NCI-H2171 treated with DMSO at 0.1 percent for 48 hours (cell line): ENCODE measurements around the gene CREG2.

Source experiments
- DNase-seq: peaks from one replicate; lab custom pipeline; 2025; lab: John Stamatoyannopoulos, UW

The CREG2 gene

DNA sequence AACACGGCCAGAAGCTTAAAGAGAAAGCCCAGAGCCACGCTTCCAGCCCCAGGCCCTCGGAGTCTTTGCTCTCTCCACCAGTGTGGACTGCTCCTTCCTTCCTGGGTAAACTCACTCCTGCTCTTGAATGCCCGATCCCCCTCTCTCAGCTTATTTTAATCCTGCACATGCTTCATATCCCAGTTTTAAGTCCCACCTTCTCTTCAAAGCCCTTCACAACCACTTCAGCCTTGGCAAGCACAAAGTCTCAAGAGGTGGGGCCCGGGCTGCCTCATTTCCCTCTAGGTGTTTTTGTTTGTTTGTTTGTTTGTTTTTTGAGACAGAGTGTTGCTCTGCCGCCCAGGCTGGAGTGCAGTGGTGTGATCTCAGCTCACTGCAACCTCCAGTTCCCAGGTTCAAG is 21.6 kb upstream of the CREG2 start:
- no peak for DNase-seq

DNA sequence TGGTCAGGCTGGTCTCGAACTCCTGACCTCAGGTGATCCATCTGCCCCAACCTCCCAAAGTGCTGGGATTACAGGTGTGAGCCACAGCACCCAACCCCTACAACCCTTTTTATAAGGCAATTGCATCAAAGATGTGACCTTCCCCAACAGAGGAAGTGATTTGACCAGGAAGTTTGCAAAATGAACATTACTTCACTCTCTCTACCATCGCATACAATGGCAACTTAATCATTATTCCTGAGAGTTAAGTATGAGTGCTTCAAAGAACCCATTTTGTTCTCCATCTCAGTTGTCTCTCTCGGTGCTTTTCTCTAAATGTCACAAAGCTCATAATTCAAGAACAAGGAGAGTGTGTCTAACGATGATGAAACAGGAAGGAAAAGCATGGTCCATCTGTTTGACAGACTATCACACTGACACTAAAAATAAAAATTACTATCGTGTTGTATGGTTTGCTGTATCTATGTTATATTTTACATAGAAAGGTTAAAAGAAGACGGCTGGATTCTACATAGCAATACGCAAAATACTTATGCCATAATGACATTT is 18.1 kb upstream of the CREG2 start:
- DNase-seq, result no peak

DNA sequence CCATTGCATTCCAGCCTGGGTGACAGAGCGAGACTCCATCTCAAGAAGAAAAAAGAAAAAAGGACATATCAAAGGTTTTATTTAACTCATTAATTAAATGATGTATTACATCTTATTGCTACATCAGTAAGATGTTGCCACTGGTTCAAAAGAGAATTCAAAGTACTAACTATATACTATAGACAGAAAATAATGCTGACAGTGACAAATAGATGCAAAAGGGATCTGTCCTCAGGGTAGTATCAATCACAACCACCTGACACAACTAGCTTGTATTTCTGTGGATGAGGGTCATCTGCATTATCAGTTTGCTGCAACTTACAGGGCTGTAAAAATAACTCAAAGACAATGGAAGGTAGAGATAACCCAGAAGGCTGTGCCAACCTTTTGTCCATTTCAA is 16.4 kb upstream of the CREG2 start:
- no peak for DNase-seq

DNA sequence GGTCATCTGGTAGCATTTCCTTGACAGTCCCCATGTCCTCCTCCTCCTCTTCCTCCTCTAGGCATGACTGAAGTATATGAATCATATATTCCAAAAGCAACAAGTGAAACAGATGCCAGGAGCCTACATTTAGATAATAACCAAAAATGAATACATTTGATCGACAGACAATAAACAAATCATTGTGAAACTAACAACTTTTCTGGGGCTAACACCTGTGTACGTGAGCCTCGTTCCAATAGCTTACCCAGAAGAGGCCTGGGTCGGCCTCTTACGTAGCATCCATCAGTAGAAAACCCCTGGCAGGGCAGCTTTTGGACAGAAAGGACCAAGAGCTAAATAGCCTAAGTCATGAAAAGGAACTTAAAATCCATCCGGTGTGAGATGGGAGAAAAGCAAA is 15.3 kb upstream of the CREG2 start:
- no peak for DNase-seq

- DNase-seq, result no peak
Measured at GRCh38 chr2:101401906-101402305, 14.6 kb upstream of the CREG2 start.

- DNase-seq, result no peak
Measured at GRCh38 chr2:101401326-101401665, 14.0 kb upstream of the CREG2 start.

DNA sequence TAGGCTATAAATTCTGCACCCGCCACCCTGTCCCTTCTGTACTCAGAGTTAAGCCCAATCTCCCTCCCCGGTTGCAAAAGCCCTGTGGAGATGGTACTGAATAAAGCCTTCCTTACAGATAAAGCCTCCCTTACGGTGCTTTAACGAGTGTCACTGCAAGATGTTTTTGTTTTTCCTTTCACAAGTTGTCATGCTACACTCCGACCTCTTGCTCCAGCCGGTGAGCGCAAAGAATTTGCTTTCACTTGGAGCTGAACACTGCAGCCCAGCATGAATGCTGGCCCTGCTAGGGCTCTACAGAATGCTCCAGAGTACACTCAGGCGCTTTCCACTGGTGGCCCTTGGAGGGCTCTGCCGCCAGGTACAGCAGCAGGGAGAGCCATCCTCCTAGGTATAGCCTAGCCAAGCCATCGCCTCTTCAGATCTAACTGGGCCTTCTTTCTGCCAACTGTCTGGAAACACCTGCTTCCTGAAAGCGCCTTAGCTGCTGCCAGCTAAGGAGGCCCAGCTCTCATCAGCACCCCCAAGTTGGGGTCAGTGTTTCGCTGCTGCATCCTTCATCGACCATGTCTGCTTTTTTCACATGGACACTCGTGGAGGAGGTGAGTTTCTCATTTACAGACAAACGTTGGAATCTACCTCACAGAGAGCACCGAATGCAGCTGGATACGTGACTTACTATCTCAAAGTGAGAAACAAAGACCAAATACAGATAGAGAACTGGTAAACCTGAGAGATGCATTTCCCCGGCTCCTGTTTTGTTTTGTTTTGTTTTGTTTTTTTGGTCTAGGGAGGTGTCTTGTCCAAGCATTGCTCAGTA is 13.4 kb upstream of the CREG2 start:
- no peak for DNase-seq

DNA sequence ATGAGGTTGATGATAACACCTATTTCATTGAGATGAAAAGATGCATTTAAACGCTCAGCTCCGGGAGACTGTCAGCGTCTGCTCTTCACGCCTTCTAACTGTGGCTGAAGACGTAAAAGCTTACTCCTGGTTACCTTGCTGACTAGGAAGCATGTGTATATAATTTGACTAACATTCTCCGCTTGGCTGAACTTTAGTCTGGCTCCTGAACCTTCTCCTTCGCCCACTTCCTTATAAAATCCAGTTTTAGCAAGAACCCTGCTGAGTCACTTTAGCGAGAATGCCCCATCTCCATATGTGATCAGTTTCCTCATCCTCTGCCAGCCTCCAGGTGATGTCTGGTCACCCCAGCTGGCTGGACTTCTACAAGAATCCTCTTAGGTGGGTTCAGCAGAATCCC is 12.7 kb upstream of the CREG2 start:
- peak; percentile 58 for DNase-seq

DNA sequence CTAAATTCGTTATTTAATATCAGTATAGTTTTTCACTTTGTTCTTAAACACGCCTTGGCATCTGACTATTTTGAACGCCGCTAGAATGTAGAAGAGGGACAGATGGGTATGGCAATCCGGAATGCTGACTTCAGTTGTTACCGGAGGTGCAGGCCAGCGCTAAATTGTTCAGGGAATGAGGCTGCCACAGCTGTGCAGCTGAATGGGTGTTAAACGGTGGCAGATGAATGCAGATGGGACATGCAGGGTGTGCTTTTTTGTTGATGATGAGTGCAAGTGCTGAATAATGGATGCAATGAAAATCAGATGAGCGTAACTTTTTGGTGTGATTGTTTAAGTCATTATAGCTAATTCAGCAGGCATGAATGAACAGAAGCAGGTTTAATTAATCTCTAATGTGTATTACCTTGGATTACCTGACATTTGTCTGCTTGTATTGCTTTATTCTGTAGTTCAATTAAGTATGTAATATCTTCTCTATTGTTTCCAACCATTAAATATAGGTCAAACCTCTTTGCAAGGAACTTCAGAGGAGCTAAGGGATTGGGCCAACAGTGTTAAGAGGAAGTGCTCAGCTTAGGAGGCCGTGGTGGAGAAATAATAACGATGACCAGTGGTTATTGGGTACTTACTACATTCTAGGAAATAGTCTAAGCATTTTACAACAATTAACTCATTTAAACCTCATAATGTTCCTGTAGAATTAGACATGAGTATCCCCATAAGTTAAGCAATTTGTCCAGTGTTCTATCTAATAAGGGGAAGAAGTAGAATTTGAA is 11.9 kb upstream of the CREG2 start:
- DNase-seq, result peak; percentile 91

DNA sequence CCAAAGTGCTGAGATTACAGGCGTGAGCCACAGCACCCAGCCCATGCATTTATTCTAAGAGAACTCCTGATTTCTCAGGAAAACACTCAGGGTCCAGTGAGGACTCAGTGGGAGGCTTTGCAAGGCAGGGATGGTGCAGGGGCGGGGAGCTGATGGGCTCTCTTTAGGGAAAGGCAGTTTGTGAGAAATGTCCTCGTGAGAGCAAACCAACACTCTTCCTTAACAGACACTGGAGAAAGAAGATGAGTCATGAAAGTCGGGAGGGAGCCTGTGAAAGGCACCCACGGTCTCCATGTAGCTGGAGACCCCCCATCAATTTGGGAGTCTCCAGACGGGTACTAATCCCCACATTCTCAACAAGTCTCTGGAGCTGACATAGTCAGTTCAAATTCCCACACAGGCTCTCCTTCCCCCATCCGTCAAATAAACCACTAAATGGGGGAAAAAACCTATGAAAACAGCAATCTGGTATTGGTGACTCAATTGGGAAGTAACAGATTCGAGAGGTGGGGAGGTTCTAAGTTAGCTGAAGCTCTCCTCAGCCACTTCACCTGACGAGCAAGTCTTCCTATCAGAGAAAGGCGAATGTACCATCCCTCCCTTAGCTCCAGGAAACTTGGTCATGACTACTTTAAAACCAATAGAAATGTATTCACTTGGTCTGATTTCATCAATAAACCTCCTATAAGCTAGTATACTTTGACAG is 11.0 kb upstream of the CREG2 start:
- DNase-seq, result no peak

- DNase-seq, result no peak
Measured at GRCh38 chr2:101396316-101396717, 9.0 kb upstream of the CREG2 start.

DNA sequence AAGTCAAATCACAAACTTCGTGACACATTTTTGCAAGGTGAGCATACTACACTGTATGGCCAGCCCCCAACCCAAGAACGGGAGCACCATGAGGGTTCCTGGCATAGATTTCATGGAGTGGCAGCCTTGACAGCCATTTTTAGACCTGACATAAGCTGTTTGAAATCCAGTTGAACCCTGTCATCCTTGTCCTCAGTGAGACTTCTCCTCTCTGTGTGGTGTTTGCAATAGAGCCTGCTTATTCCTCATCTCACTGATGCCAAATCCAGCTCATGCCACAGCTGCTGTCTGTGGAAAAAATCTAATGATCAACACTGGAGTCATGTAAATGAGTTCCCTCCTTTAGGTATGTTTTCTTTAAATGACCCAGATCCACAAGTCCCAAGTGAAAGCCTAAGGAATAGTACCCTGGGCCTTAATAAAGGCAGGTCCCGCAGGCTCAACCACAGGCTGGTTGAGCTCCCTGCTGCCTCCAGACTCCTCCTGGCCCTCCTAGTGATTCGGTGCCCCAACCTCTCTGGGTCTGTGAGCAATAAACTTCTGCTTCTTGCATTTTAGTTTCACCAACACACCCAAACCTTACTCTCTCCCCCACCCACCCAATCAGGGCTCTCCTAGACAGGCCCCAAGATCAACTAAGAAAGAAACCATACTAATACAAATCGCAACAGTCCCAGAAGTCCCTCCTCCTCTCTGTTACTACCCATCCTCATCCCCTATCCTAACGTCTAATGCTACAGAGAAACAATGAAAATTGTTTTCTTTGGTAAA is 8.4 kb upstream of the CREG2 start:
- no peak for DNase-seq

GRCh38 chr2:101388232-101388631 is 929 bp upstream of the CREG2 start:
- DNase-seq, result no peak

GRCh38 chr2:101386599-101387150 is 628 bp downstream of the CREG2 start:
- DNase-seq, result no peak

GRCh38 chr2:101383016-101383541 is 4.2 kb downstream of the CREG2 start:
- DNase-seq, result no peak

DNA sequence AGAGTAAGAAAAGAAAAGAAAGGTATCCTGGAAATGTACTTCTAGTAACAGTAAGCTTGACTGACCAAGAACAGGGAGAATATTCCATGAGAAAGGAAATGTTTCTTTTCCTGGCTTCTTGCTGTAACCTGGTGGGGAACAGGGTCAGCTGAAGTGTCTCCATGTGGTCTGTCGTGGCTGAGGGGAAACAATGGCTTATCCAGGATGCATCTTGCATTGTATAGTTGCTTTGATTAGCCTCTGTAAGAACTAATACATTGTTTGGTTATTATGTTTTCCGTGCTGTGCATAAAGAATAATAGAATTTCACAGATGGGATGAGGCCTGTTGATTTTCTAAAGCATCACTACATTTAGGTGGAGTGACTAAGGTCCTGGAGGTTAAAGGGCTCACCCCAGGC is 4.9 kb downstream of the CREG2 start:
- no peak for DNase-seq

DNA sequence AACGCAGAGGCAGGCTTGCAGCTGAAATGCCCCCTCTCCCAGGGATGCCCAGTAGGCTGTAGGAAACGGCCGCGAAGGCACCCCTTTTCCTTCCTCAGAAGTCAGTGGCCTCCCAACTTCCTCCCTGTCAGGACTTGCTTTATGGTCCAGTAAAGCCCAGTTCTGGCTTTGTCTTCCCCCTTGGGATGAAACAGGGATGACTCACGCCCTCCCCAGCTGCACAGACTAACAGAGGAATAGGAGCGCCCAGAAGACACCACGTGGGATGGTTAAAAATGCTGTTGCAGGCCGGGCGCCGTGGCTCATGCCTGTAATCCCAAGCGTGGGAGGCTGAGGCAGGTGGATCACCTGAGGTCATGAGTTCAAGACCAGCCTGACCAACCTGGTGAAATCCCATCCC is 6.9 kb downstream of the CREG2 start:
- DNase-seq, result no peak

GRCh38 chr2:101379091-101379490 is 8.2 kb downstream of the CREG2 start:
- DNase-seq, result no peak

DNA sequence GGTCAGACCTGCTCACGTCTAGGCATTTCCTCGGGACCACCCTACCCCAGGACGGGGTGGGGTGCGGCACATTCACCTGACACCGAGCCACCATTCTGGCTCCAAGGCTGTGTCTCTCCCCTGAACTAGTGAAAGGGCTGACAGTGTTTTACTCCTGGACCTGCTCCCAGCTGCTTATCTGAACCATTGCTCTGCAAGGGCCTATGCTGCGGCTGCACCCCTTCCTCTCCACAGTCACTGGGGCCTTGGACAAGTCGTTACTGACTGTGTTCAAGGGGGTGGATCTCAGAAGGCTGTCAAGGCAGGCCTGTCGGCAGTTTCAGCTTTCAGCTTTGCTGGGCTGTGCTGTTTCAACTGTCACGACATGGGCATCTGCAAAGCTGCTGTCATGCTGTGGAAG is 11.7 kb downstream of the CREG2 start:
- DNase-seq, result no peak

DNA sequence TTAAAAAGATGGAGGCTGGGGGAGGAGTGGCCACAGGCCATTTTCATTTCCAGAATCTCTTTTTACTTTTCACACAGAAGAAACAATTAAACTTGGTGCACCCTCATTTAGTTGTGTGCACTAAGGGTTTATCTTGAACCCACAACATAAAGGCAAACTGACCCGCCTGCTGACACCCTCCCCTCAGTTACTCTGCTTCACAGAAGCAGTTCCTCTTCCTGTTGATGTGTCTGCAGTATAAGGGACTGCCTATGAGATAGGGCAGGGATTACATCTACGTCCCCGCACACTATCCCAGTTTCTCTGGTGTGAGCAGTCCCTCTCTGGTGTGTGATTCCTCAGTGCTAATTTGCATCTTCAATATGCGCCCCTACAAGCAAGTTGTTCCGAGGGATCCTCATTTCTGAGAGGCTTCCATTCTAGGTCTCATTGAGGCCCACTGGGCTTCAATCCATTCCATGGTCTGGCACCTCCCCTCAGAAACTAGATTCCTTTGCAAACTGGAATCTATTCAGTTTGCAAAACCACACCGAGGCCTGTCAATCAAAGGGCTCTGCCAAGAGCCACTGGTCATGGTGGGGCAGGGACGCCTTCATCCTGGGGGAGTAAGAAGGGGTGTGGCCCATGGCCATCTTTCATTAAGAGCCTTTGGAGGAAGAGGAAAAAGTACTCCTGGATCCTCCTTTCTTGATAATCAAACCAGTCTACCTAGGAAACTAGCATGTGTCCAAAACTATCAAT is 12.3 kb downstream of the CREG2 start:
- DNase-seq, result no peak

DNA sequence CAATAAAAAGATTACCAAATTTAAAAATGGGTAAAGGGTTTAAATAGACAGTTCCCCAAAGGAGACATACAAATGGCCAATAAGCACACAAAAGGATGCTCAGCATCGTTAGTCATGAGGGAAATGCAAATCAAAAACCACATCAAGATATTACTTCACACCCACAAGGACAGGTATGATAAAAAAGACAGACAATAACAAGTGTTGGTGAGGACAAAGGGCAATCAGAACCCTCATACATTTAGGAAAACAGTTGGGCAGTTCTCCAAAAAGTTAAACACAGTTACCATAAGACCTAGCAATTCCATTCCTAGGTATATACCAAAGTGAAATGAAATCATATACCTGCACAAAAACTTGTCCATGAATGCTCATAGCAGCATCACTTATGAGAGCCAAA is 14.5 kb downstream of the CREG2 start:
- no peak for DNase-seq
